Pancreas (tissue), 10 donors: ENCODE results near the gene SCLY. TPM values are rescaled to one million over a fixed set of nuclear protein-coding genes. Genes with fewer than 3 reads are reported as not detected.

Source experiments
- ATAC-seq, 4 donors: fragments of 200-7000 bp; cut with Tn5 transposase; one replicate each; pipeline versions ENCODE4 v1.8.0 to v1.9.1; 2020; ENCODE audit warnings: mild to moderate bottlenecking in 4 of 4, moderate library complexity in 4 of 4
- DNase-seq, 6 donors: peaks; one replicate each; pipeline ENCODE4 v3.0.0-alpha.2; 2020
- FAIRE-seq: peaks from 2 replicates; lab custom pipeline; 2012; peaks lifted over from hg19 to GRCh38; lab: Jason Lieb, UNC
- H3K27ac ChIP-seq, 4 donors: fragments of 200-600 bp; sonication (generic); 1 replicate in 3 of 4; 2 replicates in 1 of 4; pipeline versions ENCODE4 v1.5.0 to v1.8.0; 2020
- H3K27me3 ChIP-seq, 4 donors: fragments of 200-600 bp; one replicate each; pipeline ENCODE4 v1.8.0; 2021
- H3K36me3 ChIP-seq, 3 donors: fragments of 200-600 bp; sonication (generic) in 1 of 3; one replicate each; pipeline versions ENCODE4 v1.5.0 to v1.8.0; 2020 to 2021
- H3K4me1 ChIP-seq, 3 donors: fragments of 200-600 bp; one replicate each; pipeline ENCODE4 v1.8.0; 2021
- H3K4me3 ChIP-seq, 4 donors: fragments of 200-600 bp; sonication (generic) in 2 of 4; one replicate each; pipeline versions ENCODE4 v1.5.0 to v1.8.0; 2020 to 2021
- H3K9me3 ChIP-seq, 4 donors: fragments of 200-600 bp; one replicate each; pipeline ENCODE4 v1.8.0; 2021
- WGBS, 2 donors: extraction: QIAGEN DNeasy Blood & Tissue Kit; methylation state at CpG; one replicate each; pipeline ENCODE4 v1.1.7; 2013; 5-methylcytosine and 5-hydroxymethylcytosine counted together
- intact Hi-C, 3 donors: fragments of 100-400 bp; cut with DNase I; formaldehyde crosslinking; loops; one replicate each; pipeline versions ENCODE4 v1.11.1 to v1.14.2; 2022
- polyA plus RNA-seq, 2 donors: library from polyadenylated mRNA; stranded (reverse); fragments of 200-250 nt; gene quantifications; one replicate each; pipeline ENCODE4 v1.2.3, GENCODE V29; 2013
- total RNA-seq, 6 donors: library from RNA; stranded (reverse); fragmentation: NEBNext Ultra II Directional in 4 of 6; extraction: Animal tissue kit (Norgen Biotek cat#: 25700) in 4 of 6; gene quantifications; one replicate each; pipeline versions ENCODE4 v1.2.1 to v1.2.4, GENCODE V29; 2021 to 2023
- TF ChIP-seq, protein P1 (sequence below), 4 donors: fragments of 200-600 bp; sonication (generic) in 3 of 4; IDR thresholded peaks; one replicate each; pipeline versions ENCODE4 v1.5.0 to v1.8.0; 2021; ENCODE audit warnings: antibody characterized with exemption in 4 of 4
- donor health status: healthy with polysubstance abuse.
- donor health status: DM: no; HTN: no; CAD: no; lungs with moderate emphysema.
- donor health status: DM: no; HTN: no; CAD: no.
- donor health status: control.
- donor health status: control.
- donor health status: Bipolar disorder and iron deficiency.
- donor health status: DM: yes; HTN: yes; CAD: no.
- donor health status: DM: no; HTN: no; CAD: no.
- donor health status: DM: no; HTN: no; CAD: no.
- donor health status: DM: yes; HTN: yes; CAD: no.

SCLY gene
- total and polyA plus RNA-seq, 8 donors = 13.8 to 33.5 (median 22.3) TPM

DNA sequence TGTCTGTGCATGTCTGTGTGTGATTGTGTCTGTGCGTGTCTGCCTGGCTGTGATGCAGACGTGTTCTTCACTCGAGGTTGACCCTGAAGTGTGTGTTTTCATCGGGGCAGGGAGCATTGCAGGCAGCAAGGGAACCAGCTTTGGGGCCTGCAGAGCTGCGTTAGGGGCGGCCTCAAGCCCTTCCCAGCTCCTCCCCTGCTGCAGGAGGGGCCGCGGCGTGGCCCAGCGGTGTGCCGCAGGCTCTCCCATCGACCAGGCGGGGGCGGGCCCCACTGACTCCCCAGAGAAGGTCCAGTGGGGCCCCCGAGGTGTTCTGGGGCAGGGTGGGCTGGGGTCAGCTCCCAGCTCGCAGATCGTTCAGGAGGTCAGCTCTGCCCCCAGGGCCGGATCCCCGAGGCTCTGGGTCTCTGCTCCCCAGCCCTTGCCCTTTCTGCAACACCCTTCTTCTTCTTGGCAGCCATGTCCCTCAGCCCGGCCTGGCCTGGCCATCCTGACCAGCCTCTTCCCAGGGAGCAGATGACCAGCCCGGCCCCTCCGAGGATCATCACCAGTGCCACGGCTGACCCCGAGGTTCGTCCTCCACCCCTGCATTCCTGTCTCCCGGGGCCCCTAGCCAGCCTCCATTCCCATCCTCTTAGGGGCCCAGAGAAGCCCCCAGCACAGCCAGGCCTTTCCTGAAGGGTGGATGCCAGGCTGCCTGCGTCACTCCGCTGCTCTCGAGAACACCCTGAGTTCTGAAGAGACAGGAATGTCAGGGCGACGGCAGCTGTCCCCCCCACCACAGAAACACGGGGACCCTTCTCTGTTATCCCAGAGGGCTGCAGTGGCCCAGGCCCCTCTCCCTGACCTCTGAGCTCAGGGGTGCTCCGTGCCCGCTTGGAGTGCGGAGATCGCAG lies 66.6 kb downstream of the SCLY start:
- TF ChIP-seq, protein P1, sequence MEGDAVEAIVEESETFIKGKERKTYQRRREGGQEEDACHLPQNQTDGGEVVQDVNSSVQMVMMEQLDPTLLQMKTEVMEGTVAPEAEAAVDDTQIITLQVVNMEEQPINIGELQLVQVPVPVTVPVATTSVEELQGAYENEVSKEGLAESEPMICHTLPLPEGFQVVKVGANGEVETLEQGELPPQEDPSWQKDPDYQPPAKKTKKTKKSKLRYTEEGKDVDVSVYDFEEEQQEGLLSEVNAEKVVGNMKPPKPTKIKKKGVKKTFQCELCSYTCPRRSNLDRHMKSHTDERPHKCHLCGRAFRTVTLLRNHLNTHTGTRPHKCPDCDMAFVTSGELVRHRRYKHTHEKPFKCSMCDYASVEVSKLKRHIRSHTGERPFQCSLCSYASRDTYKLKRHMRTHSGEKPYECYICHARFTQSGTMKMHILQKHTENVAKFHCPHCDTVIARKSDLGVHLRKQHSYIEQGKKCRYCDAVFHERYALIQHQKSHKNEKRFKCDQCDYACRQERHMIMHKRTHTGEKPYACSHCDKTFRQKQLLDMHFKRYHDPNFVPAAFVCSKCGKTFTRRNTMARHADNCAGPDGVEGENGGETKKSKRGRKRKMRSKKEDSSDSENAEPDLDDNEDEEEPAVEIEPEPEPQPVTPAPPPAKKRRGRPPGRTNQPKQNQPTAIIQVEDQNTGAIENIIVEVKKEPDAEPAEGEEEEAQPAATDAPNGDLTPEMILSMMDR (IDR thresholded peaks at IDR 0.05) = no peak
- Histone ChIP-seq H3K9me3 (no peaks in the 10 kb centered on the region), H3K4me3 (no peak overlapping the region), H3K27ac (no peak overlapping the region), H3K36me3 (no peaks in the 10 kb centered on the region), H3K27me3 (no peaks in the 10 kb centered on the region), H3K4me1 (no peaks in the 10 kb centered on the region)
- ATAC-seq = peak in 3 of 4 donors; percentile 31 to 66 (median 62)
- WGBS, 2 donors = 68 to 70% methylated on average over 36 of the region's 36 CpGs
- DNase-seq = peak in 2 of 6 donors; percentile 15 to 69
- FAIRE-seq = no peak
- intact Hi-C loops = no loop called here

DNA sequence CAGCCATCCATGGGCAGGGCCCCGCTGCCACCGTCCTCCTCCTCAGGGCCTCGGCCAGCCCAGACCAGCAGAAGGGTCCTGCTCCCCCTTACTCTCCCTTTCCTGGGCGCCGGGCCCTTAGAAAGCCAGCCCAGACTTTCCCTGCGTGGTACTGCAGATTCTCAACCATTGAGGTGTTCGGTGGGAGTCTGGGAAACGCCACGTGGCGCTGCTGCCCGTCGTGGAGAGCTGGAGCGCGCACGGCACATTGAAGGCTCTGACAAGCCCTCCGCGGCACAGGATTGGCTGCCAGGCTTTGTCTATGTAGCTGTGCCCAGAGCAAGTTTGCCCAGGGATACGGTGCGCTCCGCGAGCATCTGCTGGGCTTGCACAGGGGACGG lies 67.2 kb downstream of the SCLY start:
- no peak for ATAC-seq
- intact Hi-C loops = no loop called here
- Histone ChIP-seq H3K4me3 (no peak overlapping the region), H3K9me3 (no peaks in the 10 kb centered on the region), H3K27ac (no peak overlapping the region), H3K27me3 (no peaks in the 10 kb centered on the region), H3K4me1 (no peaks in the 10 kb centered on the region), H3K36me3 (no peaks in the 10 kb centered on the region)
- peak in 2 of 6 donors; percentile 10 to 49 for DNase-seq
- FAIRE-seq = no peak
- WGBS, 2 donors = 93 to 94% methylated on average over 22 of the region's 22 CpGs
- TF ChIP-seq, protein P1 (IDR thresholded peaks at IDR 0.05) = no peak

GRCh38 chr2:238128534-238129001 lies 67.8 kb downstream of the SCLY start:
- no peak for FAIRE-seq

GRCh38 chr2:238129166-238130010 lies 68.6 kb downstream of the SCLY start:
- Histone ChIP-seq H3K27me3 (no peaks in the 10 kb centered on the region), H3K27ac (no peak overlapping the region), H3K4me3 (no peak overlapping the region), H3K9me3 (no peaks in the 10 kb centered on the region), H3K4me1 (no peaks in the 10 kb centered on the region), H3K36me3 (no peaks in the 10 kb centered on the region)
- FAIRE-seq (no peak), ATAC-seq (no peak), DNase-seq (peak in 2 of 6 donors; percentile 21 to 38)
- intact Hi-C loops = no loop called here
- TF ChIP-seq, protein P1 (IDR thresholded peaks at IDR 0.05) = no peak
- 88 to 90% methylated on average over 22 of the region's 22 CpGs for WGBS, 2 donors

More at GRCh38 chr2:238128534-238129001, 67.8 kb downstream of the SCLY start:
- Histone ChIP-seq H3K27me3 (no peaks in the 10 kb centered on the region), H3K27ac (no peak overlapping the region), H3K36me3 (no peaks in the 10 kb centered on the region), H3K4me1 (no peaks in the 10 kb centered on the region), H3K9me3 (no peaks in the 10 kb centered on the region), H3K4me3 (no peak overlapping the region)
- intact Hi-C loops = no loop called here
- TF ChIP-seq, protein P1 (IDR thresholded peaks at IDR 0.05) = no peak
- DNase-seq (peak in 2 of 6 donors; percentile 21 to 62), ATAC-seq (no peak)
- WGBS, 2 donors = 79 to 87% methylated on average over 30 of the region's 30 CpGs
